ENCODE results near the gene LDB2.

The LDB2 gene

DNA sequence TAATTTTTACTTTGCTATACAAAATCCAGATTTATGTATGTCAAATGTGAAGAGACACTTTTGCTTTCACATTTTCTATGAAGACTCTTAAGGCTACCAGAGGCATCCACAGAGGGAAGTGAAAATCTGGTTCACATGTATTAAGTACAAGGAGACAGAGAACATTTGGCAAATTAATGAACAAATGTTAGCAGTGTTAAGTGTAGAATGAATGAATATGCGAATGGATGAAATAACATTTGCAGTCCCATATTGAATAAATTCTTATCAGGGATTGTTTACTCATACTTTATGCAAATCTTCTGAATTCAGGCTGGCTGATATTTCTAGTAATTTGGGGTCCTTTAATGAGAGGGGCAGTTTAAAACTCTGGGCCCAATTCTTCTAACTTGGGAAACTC, 159.9 kb downstream of the LDB2 start:
- no peaks in the 10 kb centered on the region for H3K4me1 ChIP-seq (ENCODE audit: low read length)
- no peaks in the 10 kb centered on the region for H4K20me1 ChIP-seq (ENCODE audit: insufficient read depth, low read length)
- no peak overlapping the region for H3K27ac ChIP-seq (ENCODE audit: low read length)

DNA sequence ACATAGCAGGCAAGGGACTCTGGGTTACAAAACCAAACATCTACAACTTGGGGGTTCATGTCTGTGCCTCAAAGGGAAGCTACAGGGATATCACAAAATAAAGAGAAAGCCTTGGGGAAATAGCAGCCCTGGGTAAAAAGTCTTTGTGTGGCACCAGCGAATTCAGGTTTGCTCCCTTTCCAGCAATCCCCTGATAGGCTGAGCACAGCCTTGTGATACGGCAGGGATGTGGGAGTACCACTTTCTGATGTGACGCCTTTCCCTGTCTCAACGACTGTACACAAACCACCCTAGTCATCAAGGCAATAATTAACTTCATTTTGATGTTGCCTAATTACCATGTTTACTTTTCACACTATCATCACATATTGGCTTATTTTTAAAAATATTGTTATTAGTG, 164.9 kb downstream of the LDB2 start:
- no peak overlapping the region for H3K4me3 ChIP-seq (ENCODE audit: low read length)
- no peak overlapping the region for H2AFZ ChIP-seq (ENCODE audit: low read length)
- TF ChIP-seq EZH2phosphoT487 (IDR thresholded peaks at IDR 0.05; ENCODE audit: low read length): no peak
- TF ChIP-seq, protein P1, sequence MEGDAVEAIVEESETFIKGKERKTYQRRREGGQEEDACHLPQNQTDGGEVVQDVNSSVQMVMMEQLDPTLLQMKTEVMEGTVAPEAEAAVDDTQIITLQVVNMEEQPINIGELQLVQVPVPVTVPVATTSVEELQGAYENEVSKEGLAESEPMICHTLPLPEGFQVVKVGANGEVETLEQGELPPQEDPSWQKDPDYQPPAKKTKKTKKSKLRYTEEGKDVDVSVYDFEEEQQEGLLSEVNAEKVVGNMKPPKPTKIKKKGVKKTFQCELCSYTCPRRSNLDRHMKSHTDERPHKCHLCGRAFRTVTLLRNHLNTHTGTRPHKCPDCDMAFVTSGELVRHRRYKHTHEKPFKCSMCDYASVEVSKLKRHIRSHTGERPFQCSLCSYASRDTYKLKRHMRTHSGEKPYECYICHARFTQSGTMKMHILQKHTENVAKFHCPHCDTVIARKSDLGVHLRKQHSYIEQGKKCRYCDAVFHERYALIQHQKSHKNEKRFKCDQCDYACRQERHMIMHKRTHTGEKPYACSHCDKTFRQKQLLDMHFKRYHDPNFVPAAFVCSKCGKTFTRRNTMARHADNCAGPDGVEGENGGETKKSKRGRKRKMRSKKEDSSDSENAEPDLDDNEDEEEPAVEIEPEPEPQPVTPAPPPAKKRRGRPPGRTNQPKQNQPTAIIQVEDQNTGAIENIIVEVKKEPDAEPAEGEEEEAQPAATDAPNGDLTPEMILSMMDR (IDR thresholded peaks at IDR 0.05; ENCODE audit: low read length): no peak
- no peak for TF ChIP-seq EZH2 (optimal IDR thresholded peaks at IDR 0.05; ENCODE audit: low read depth, low read length)
- H3F3A ChIP-seq (ENCODE audit: insufficient read depth, low read length): no peaks in the 10 kb centered on the region
- no peak overlapping the region for H3K27ac ChIP-seq (ENCODE audit: low read length)
- no peaks in the 10 kb centered on the region for H4K20me1 ChIP-seq (ENCODE audit: insufficient read depth, low read length)
- no peaks in the 10 kb centered on the region for H3K4me1 ChIP-seq (ENCODE audit: low read length)
- H3K36me3 ChIP-seq (replicated peaks; ENCODE audit: insufficient read depth, low read length): no peaks in the 10 kb centered on the region
- H3K4me2 ChIP-seq (ENCODE audit: low read depth, low read length): no peak overlapping the region
- no peaks in the 10 kb centered on the region for H3K9me2 ChIP-seq (replicated peaks; ENCODE audit: insufficient read depth, low read length)
- DNase-seq: no peak
- no peak overlapping the region for H3K9ac ChIP-seq (ENCODE audit: low read length)
- no peaks in the 10 kb centered on the region for H3K79me2 ChIP-seq (ENCODE audit: low read length)
- H3K9me3 ChIP-seq (replicated peaks; ENCODE audit: insufficient read depth, low read length): no peaks in the 10 kb centered on the region
- no peaks in the 10 kb centered on the region for H3K27me3 ChIP-seq (replicated peaks; ENCODE audit: insufficient read depth, low read length)

More for the DNA sequence above, 159.9 kb downstream of the LDB2 start:
- Histone ChIP-seq H3K4me2 (ENCODE audit: low read depth, low read length) (no peak overlapping the region), H3K9me3 (replicated peaks; ENCODE audit: insufficient read depth, low read length) (no peaks in the 10 kb centered on the region), H3K9me2 (replicated peaks; ENCODE audit: insufficient read depth, low read length) (no peaks in the 10 kb centered on the region), H3K4me3 (ENCODE audit: low read length) (no peak overlapping the region), H3F3A (ENCODE audit: insufficient read depth, low read length) (no peaks in the 10 kb centered on the region), H3K27me3 (replicated peaks; ENCODE audit: insufficient read depth, low read length) (no peaks in the 10 kb centered on the region), H2AFZ (ENCODE audit: low read length) (no peak overlapping the region), H3K79me2 (ENCODE audit: low read length) (no peaks in the 10 kb centered on the region), H3K9ac (ENCODE audit: low read length) (no peak overlapping the region), H3K36me3 (replicated peaks; ENCODE audit: insufficient read depth, low read length) (no peaks in the 10 kb centered on the region)
- no peak for DNase-seq
- TF ChIP-seq EZH2phosphoT487 (IDR thresholded peaks at IDR 0.05; ENCODE audit: low read length) (no peak), EZH2 (optimal IDR thresholded peaks at IDR 0.05; ENCODE audit: low read depth, low read length) (no peak)
- TF ChIP-seq, protein P1 (IDR thresholded peaks at IDR 0.05; ENCODE audit: low read length): no peak

DNA sequence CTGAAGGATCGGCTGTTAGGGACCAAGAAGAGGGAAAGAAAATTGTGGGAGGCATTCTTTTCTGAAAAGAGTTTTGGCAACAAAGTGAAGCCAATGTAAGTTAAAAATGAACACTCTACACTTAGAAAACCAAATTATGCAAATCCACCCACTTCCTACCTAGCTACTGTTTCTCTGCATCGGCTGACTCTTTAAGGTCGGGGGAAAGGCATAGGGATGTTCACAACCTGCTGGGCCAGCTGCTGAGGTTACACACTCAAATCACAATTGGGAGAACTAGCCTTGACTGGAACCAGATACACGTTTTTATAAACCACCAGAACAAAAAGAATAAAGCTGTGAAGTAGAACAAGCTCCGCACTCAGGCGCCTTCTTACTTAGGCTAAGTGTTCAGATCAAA, 165.7 kb downstream of the LDB2 start:
- Histone ChIP-seq H2AFZ (ENCODE audit: low read length) (no peak overlapping the region), H4K20me1 (ENCODE audit: insufficient read depth, low read length) (no peaks in the 10 kb centered on the region), H3K4me3 (ENCODE audit: low read length) (no peak overlapping the region), H3K4me1 (ENCODE audit: low read length) (no peaks in the 10 kb centered on the region), H3K9ac (ENCODE audit: low read length) (no peak overlapping the region), H3K4me2 (ENCODE audit: low read depth, low read length) (no peak overlapping the region), H3K79me2 (ENCODE audit: low read length) (no peaks in the 10 kb centered on the region), H3F3A (ENCODE audit: insufficient read depth, low read length) (no peaks in the 10 kb centered on the region), H3K9me2 (replicated peaks; ENCODE audit: insufficient read depth, low read length) (no peaks in the 10 kb centered on the region), H3K36me3 (replicated peaks; ENCODE audit: insufficient read depth, low read length) (no peaks in the 10 kb centered on the region), H3K27ac (ENCODE audit: low read length) (no peak overlapping the region), H3K27me3 (replicated peaks; ENCODE audit: insufficient read depth, low read length) (no peaks in the 10 kb centered on the region), H3K9me3 (replicated peaks; ENCODE audit: insufficient read depth, low read length) (no peaks in the 10 kb centered on the region)
- DNase-seq: no peak
- TF ChIP-seq EZH2phosphoT487 (IDR thresholded peaks at IDR 0.05; ENCODE audit: low read length): no peak
- TF ChIP-seq, protein P1 (IDR thresholded peaks at IDR 0.05; ENCODE audit: low read length): no peak
- TF ChIP-seq EZH2 (optimal IDR thresholded peaks at IDR 0.05; ENCODE audit: low read depth, low read length): no peak

Data from MM.1S (cell line).